ENCODE measurements around the gene OSBPL10.
"Not testable (repeated sequence)": the region's sequence is repeated elsewhere in the genome, so short reads cannot be mapped to it uniquely, and the experiment has no call there.

The OSBPL10 gene

GRCh38 chr3:31802981-31803740, 177.9 kb downstream of the OSBPL10 start:
- no peak for DNase-seq

GRCh38 chr3:31800436-31800835, 180.6 kb downstream of the OSBPL10 start:
- DNase-seq = no peak

- DNase-seq = no peak
Measured at GRCh38 chr3:31798840-31799239, 182.2 kb downstream of the OSBPL10 start.

GRCh38 chr3:31793821-31794220, 187.2 kb downstream of the OSBPL10 start:
- no peak for DNase-seq

- DNase-seq = no peak
Measured at GRCh38 chr3:31791090-31791430, 190.0 kb downstream of the OSBPL10 start.

- DNase-seq = no peak
Measured at GRCh38 chr3:31790193-31791089, 190.6 kb downstream of the OSBPL10 start.

- DNase-seq = no peak
Measured at GRCh38 chr3:31789429-31789828, 191.6 kb downstream of the OSBPL10 start.

- DNase-seq = no peak
Measured at GRCh38 chr3:31785734-31786133, 195.3 kb downstream of the OSBPL10 start.

GRCh38 chr3:31785286-31785685, 195.8 kb downstream of the OSBPL10 start:
- no peak for DNase-seq

GRCh38 chr3:31783851-31784250, 197.2 kb downstream of the OSBPL10 start:
- peak; percentile 7 for DNase-seq

GRCh38 chr3:31782306-31782705, 198.8 kb downstream of the OSBPL10 start:
- not testable (repeated sequence) for DNase-seq

- DNase-seq = no peak
Measured at GRCh38 chr3:31779514-31779913, 201.5 kb downstream of the OSBPL10 start.

GRCh38 chr3:31777887-31778286, 203.2 kb downstream of the OSBPL10 start:
- DNase-seq = no peak

GRCh38 chr3:31777092-31777491, 204.0 kb downstream of the OSBPL10 start:
- no peak for DNase-seq

- DNase-seq = peak; percentile 6
Measured at GRCh38 chr3:31776016-31776415, 205.0 kb downstream of the OSBPL10 start.

GRCh38 chr3:31775383-31775782, 205.7 kb downstream of the OSBPL10 start:
- DNase-seq = no peak

GRCh38 chr3:31772758-31773473, 208.1 kb downstream of the OSBPL10 start:
- DNase-seq = no peak

- no peak for DNase-seq
Measured at GRCh38 chr3:31772272-31772671, 208.8 kb downstream of the OSBPL10 start.

- peak; percentile 11 for DNase-seq
Measured at GRCh38 chr3:31770822-31771326, 210.2 kb downstream of the OSBPL10 start.

GRCh38 chr3:31768479-31769125, 212.5 kb downstream of the OSBPL10 start:
- DNase-seq = peak; percentile 56

GRCh38 chr3:31767920-31768319, 213.1 kb downstream of the OSBPL10 start:
- no peak for DNase-seq

GRCh38 chr3:31766669-31767068, 214.4 kb downstream of the OSBPL10 start:
- DNase-seq = no peak

- DNase-seq = no peak
Measured at GRCh38 chr3:31765871-31766270, 215.2 kb downstream of the OSBPL10 start.

Measured in fibroblast of skin of right quadriceps (primary cell).